OCI-LY3 (cell line): ENCODE data around the gene LHB.

Experiments
- CTCF ChIP-seq: fragments of 200-600, 300-600 bp; sonication (generic); IDR thresholded peaks from 2 replicates; pipeline ENCODE4 v1.5.1; 2014; ENCODE audit warnings: antibody characterized with exemption, low read length, low read depth
- EZH2phosphoT487 ChIP-seq: fragments of 200-600 bp; shearing (Covaris generic); IDR thresholded peaks from 2 replicates; pipeline ENCODE4 v1.6.1; 2018; ENCODE audit warnings: antibody characterized with exemption, mixed run types, low read depth

DNA sequence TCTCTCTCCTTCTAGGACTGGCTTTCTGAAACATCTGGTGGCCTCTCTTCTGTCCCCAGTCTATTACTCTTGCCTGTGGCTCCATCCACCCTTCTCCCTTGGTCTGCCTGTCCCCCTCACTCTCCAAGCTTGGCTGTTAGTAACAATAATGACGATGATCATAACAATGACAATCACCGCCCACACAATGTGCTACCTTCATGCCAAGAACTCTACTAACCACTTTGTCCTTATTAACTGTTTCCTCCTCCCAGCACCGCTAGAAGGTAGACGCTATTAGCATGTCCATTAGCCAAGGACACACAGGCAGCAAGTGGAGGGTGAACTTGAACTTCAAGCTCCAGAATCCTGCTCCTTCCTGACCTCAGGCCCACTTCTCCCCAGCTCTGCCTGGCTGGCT, 26.5 kb downstream of the LHB start:
- TF ChIP-seq CTCF: no peak
- TF ChIP-seq EZH2phosphoT487: no peak
